ENCODE results near the gene PDE4D.

PDE4D gene

DNA sequence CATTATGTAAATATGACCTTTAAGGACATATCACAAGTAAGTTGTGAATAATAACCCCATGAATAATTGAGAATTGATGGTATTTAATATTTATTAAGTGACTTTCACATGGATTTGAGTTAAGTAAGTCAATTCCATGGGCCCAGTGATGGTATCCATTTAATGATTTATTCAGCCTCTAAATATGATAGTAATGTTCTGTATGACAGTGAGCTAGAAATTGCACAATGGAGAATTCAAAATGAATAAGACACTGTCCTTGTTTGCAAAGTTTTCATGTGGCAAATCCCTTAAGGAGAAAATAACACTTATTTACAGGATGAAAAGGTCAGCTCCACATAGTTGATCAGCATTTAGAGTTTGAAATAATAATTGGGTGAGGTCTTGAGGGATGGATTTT is 160.7 kb downstream of the PDE4D start:
- DNase-seq, result no peak

DNA sequence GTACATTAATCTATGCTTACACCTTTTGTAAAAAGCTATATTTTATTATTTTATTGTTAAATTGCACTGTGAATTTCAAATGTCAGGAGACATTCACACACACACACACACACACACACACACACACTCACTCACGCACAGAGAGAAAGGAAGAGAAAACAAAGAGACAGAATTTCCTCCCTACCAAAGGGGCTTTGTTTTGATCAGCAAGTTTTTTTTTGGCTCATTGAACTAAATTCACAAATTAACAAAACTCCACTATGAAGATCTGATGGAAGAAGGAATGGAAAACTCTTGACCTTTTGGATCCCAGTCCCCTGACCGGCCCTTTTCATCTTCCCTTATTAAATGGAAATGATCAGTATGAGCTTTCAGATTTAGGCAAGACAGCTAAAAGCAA is 161.2 kb downstream of the PDE4D start:
- DNase-seq, result no peak

DNA sequence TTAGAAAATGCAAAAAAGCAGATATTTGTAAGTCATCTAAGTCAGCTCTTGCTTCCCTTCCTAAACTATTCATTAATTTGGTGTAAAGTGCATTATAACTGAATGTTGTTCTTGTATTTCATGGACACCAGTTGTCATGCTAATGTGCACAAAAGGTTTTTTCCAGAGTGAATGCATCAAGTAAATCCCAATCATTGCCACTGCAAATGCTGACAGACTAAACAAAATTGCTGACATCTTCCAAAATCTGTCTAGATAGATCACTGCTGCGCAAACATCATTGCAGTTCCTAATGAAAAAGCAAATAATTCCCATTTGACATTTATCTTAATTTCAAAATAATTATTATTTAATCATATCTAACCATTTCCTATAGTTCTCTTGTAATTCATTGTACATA is 161.7 kb downstream of the PDE4D start:
- no peak for DNase-seq

DNA sequence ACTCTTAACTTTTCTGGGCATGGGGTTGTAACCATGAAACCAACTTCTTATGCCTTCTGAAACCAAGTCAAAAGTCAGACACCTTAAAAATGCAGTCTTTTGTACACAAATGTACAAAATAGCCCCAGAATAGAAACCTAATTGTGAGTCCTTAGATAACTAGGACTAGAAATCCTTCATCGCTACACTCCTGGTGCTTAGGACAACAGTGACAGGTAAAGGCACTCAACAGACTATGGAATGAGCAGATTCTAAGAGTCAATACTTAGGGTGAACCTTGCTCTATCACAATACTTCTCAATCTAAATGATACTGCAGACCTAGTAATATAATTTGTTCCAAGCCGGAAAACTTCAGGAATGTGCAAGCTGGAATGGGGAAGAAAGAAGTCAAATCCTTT is 163.7 kb downstream of the PDE4D start:
- no peak for DNase-seq

DNA sequence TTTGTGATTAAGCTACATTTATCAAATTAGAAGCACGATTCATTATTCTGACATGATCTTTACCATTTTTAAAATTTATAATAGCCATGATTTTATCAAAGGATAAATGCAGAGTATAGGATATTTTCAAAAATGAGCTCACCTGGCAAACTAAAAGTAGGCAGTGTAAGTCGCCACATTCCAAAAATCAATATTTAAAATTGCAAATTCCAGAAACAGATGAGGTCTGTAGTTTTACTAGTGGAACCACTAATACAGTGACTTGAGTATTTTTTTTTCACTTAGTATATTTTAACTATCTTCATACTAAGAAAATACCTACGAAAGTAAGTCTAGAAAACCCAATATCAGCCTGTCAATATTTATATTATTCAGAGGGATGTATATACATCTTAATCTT is 164.2 kb downstream of the PDE4D start:
- no peak for DNase-seq

DNA sequence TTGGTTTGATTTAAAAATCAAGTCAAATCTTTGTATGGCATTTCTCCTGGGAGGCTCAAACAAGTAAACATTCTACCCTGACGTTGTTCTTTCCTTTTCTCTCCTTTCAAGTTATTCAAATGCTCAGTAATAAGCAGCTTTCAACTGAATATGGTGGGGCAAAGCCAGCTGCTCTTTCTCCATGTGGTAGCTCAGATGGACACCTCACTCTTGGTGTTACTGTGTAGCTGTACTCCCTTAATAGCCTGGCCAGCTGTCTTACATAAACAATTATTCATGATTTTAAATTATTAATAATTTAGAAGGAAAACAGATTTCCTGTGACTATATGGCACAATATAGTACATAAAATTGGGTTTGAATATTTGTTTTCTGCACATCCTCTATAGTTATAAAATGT is 165.2 kb downstream of the PDE4D start:
- no peak for DNase-seq

DNA sequence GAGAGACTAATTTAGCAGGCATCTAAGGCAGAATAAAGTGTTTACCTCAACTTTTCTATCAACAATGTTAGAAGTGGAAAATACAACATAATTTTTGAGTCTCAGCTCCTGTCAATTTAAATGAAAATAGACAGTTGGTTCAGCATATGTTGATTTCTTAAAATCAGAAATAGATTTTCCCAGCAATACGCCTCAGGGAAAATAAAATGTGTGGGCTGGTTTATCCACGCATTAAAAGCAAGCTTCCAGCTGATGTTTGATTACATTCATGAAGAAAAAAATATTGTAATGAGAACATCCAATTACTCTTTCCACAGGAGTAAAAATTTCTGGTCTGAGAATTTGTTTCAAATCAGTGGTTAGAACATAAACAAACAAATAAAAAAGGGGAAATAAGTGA is 166.3 kb downstream of the PDE4D start:
- no peak for DNase-seq

DNA sequence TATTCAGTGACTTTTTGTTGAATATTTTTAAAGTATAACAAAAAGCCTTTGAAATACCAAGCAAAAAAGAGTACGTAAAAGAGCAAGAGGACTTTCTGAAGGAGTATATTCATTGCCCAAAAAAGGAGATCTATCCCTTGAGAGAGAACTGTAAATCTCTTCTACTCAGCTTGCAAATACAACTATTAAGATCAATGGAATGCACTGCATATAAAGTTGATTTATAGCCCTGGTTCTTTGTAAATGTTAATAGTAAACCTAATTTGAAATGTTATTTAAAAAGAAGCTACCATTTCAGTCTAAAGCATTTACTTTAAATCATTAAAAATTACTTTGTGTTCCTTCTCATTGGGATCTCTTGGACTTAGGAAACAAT is 168.1 kb downstream of the PDE4D start:
- peak; percentile 75 for DNase-seq

DNA sequence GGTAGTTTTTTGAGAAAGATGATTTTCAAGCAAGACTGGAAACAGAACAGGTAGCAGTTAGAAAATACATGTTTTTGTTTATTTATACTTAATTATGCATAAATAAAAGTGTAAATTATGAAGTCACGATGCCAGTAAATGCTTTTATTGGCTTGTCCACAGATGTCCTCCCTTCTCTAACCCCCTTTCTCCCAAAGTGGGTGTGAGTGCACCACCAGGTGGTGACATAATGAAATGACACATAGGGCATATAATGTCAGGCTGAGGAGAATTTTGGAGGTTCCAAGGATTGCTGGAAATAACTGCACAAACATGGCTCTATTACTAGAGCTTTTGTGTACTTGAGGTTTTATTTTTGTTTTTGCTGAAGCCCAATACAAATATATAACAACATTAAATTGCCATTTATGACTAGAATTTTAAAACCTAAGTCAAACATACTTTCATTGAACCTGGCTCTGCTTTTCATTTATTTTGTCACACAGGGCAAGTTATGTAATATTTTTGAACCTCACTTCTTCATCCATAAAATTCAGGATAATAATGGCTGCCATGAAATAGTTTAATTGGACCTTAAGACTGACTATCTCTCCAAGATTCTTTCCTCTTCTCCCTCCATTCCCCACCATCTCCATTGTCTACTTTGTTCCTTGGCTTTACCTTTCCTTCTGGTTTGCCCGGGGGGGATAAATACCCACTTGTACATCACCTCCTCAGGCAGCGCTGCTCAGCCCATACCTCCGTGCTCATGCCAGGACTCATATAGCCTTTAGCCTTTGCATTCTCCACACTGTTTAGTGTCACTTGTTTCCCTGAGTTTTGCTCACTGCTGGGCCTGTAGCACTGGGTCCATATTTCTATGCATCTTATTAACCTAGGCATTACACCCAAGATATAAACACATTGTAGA is 168.8 kb downstream of the PDE4D start:
- DNase-seq, result peak; percentile 55

DNA sequence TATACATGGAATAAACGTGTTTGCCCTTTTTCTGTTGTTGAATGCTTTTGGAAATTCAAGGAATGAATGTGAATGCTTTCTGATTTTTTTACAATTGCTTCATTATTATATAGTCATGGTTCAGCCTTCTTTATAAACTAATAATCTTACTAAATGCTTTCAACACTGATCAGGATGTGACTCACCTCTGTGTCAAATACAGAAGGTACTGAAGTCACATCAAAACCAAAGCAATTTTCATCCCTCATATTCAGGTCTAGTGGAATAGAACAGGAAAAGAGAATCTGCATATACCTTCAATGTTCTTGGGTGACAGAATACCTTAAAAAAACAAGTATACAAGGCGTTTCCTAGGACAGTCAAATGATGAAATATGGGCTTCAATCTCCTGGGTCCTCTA is 170.7 kb downstream of the PDE4D start:
- no peak for DNase-seq

DNA sequence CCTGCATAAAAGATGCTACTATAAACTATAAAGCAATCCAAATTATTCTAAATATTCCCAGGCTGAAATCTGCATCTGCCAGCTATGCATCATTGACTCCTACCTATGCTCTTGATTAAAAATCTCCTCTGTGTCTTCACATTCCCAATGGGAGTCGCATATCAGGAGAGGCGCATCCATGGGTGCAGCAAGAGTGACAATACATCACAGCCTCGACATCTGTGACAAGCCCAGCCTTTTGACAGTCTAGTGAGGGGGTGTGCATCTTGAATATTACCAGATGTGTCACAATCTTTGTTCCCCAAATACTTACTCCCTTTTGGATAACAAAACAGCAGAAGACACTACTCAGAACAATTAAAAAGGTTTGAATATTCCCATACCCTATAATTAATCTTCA is 171.8 kb downstream of the PDE4D start:
- no peak for DNase-seq

DNA sequence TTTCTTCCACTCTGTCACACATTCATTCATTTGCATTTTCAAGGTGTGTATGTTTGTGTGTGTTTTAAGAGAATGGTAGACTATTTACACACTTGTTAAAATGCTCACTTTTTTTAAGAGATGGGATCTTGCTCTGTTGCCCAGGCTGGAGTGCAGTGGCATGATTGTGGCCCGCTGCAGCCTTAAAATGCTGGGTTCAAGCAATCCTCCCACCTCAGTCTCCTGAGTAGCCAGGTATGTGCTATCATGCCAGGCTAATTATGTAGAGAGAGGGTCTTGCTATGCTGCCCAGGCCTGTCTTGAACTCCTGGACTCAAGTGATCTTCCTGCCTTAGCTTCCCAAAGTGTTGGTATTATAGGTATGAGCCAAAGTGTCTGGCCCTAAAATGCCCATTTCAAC is 173.5 kb downstream of the PDE4D start:
- DNase-seq, result no peak

DNA sequence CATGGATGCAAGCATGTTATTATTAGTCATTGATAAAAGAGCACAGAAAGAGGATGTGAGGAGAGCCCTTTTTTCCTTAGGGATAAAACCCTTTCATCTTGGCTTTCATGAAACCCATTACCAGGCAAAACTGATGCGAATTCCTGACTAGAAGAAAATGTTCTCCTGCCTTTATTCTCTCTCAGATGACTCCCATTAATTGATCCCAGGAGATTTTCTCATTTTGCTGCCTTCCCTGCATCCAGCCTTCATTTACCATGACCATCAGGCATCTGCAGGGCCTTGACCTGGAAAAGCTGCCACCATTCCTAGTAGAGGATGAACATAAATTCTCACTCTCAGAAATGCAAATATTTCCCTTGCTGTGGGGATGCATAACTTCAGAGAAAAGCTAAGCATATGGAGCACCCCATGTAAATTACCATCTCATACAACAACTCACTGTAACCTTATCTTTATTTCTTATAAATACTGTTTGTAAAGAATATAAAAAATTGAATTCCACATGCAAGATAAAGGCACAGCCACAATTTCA is 176.5 kb downstream of the PDE4D start:
- DNase-seq, result no peak

DNA sequence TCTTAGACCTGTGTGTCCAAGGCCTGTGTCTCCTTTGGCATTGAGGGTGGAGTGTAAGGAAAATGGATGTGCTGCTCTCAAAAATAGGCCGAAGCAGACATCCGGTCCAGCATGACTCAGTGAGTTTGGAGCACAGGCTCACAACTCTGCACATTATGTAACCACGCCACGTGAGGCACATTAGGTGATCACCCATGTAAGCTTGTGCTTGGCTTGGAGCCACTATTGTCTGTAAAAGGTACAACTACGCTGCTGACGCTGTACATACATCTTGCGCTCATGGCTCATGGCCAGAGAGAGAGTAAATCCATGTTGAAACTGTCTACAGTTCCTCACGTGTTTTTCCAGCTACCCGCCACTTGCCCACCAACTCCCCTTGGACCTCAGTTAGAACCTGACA is 177.5 kb downstream of the PDE4D start:
- DNase-seq, result no peak

DNA sequence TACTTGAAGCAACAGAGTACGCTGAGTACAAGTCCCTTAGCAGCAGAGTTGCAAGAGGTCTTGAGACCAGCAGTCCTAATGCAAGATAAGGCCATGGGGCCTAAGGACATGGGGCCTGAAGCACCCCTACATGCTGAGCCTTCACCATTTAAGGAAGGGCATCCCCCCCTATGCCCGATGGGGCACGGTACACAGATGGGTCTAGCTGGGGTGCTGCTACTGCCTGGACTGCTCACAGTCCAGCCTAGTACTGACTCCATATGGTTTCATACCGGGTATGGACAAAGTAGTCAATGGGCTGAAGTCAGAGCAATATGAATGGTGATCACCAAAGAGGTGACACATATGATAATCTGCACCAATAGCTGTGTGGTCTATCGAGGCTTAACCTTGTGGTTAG is 178.3 kb downstream of the PDE4D start:
- no peak for DNase-seq

DNA sequence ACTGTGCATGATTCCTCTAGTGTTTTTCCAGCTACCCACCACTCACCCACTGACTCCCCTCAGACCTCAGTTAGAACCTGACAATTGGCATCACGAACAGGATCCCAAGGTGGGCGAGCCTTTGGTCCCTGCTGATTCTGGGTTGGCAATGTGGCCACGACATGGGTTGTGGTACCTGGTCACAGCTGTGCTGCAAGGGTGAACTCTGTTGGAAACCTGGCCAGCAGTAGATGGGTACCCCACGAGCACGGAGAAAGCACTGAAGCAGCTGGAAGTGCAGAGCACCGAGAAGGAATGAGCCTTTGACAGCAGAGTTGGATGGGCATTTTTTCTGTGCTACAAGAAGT is 180.1 kb downstream of the PDE4D start:
- no peak for DNase-seq

DNA sequence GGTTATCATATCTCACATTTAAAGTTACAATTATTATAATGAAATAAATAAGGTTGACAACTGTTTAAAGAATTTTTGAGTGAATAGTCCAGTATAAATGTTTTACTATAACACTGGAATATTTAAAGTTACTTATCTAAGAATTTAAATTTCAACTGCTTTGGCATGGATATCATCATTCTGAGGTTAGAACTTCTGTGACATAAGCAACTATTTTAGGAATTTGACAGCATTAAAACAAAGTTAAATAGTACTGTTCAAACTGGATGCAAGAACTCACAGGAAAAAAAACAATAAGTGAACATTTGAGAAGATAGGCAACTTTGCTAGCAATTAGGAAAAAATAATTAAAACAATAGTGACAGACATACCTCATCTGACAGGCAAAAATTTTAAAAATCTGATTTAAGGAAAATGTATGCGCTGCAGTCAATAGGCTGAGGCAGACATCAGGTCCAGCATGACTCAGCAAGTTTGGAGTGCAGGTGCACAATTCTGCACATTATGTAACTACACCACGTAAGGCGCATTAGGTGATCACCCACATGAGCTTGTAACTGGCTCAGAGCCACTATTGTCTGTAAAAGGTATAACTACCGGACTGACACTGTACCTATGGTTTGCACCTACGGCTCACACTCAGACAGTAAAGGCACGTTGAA is 180.6 kb downstream of the PDE4D start:
- DNase-seq, result peak; percentile 33

DNA sequence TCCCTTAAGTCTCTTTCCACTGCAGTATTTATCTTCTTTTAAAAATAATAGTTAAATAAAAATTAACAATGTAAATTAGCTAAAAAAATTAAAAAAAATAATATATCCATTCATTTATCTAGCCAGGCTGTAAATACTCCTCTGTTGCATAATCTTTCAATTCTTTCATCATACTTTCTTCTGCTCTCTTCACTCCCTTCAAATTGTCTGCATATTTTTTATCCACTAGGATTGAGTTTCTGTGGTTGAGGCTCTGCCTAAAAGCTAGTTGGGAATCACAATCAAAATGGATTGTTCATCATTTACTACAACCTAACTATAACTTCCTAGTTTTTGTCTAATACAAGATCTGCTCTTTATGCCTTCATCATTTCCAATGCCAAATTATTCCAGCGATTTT is 182.2 kb downstream of the PDE4D start:
- DNase-seq, result peak; percentile 66

DNA sequence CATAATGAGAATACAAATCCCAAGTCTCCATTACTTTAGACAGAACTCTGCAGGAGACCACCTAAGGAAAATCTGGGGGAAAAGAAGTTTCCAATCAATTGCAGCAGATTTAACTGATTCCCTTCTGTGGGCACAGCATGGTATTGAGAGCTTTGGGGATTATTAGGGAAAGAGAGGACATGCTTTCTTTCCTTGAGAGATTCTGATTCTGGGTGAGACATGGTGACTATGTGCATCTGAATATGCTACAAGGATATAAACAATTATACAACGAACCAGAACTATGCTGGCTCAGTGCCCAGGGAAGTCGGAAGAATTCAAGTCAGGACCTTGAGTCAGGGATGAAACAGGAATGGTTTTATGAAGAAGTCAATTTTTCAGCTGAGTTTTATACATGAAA is 183.7 kb downstream of the PDE4D start:
- peak; percentile 88 for DNase-seq

DNA sequence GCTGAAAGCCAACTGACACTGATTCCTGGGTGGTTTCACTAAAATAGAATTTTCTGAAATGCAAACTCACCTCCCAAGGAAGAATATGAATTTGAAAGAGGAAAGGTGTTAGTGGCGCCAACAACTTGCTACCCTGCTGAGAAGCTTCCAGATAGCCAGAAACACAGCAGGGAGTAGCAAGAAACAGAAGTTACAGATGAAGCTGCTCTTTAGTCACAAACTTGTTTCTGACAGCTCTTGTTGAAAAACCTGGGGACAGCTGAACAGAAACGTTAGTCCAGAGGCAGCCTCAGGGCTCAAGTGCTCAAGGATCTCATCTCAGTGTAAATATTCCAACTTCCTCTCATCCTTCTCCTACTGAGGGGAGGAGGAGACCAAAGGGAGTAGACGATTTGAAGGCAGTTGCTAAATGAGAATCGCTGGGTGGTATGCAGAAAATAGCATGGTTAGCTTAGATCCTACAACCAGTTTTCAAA is 184.1 kb downstream of the PDE4D start:
- no peak for DNase-seq

DNA sequence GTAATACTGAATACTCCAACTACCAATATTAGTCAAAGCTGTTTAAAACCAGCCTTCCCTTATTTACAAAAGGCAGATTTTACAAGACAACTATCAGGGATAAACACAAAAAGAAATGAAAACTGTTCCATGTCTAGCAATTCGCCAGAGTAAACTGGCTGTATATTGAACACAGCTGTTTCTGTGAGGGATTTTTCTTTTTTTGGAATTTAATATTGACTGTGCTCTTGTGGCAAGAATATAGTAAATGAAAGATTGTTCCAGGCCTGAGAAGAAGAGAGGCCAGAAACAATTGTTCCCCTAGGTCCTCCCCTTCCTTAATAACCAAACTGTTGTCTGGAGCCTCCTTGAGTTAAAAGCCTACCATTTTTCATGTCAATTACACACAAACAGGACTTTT is 188.6 kb downstream of the PDE4D start:
- DNase-seq, result no peak

DNA sequence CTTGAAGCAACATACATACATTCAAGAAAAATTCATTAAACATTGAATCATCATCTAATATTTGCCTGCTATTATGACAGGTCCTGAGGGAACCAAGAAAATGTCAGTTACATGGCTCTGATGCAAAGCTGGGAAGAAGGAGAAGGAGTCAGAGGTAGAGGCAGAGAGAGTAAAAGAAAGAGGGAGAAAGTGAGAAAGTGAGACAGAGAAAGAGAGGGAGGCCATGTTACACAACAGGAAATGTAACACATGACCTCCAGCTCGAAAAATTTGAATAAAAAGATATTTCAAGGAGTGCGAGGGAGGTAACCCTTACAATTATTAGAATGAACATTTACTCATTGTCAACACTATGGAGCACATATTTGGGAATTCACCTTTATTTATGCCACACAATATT is 189.7 kb downstream of the PDE4D start:
- no peak for DNase-seq

DNA sequence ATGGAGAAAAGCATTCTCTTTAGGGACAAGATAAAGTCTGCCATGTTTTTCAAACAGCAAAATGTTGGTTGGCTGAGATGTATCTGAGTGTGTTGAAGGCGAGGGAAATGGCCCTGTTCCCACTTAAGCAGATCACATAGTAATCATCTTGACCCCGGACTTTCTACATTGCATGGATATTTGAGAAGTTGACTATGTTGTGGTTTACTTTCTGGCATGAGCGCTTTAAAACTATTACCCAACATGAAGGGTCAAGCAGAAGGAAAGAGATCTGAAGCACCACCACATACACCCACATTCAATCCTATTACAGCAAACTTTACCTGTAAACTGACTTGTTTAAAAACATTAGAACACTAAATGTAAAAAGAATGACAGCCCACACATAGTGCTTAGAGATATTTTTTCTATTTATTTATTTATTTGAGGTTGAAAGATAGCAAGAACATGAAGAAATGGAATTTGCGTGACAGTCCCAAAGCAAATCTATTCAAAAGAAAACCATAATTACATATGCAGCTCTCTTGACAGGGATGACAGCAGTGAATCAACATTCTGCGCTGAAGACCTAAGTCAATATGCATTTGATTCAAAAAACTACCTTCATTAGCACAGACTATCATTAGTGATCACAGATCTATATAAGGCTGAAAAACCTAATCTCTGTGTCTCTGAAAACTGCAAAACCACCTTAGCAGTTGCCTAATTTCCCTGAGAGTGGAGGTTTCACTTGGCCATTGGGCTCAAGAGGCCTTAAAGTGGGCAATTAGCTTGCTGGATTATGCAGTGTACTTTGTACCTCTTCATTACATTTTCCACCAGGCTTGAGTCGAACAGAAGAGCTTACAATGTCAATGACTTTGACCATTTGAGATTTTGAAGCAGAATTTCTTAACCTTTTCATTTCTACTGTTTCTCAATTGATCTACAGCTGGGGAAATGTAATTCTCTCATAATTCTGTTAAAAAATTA is 195.0 kb downstream of the PDE4D start:
- no peak for DNase-seq
